Endothelial cell of umbilical vein (primary cell): ENCODE results near the gene UBASH3B. TPM values are rescaled to one million over a fixed set of nuclear protein-coding genes. Genes with fewer than 3 reads are reported as not detected.

ENCODE experiments used
- BruUV-seq: library from RNA; stranded (reverse); fragments of 400-500 nt; replicated peaks from 2 replicates; lab custom pipeline; 2021; lab: Mats Ljungman, UMichigan
- CTCF ChIA-PET: fragments of 300-600, 350-600 bp; sonication (Branson Sonifier 250); formaldehyde crosslinking; loops from one replicate; lab custom pipeline; 2021; ENCODE audit warnings: antibody characterized with exemption, inconsistent platforms; lab: Charles Lee
- POLR2A ChIA-PET: fragments of 300-600, 350-600 bp; sonication (Branson Sonifier 250); formaldehyde crosslinking; loops from one replicate; lab custom pipeline; 2021; ENCODE audit warnings: antibody characterized with exemption, inconsistent platforms; lab: Charles Lee
- DNase-seq: peaks from one replicate; pipeline ENCODE4 v3.0.0-alpha.2; 2011; ENCODE audit warnings: low read depth, low spot score
- FAIRE-seq: peaks from 2 replicates; lab custom pipeline; 2011; peaks lifted over from hg19 to GRCh38; lab: Jason Lieb, UNC
- H2AFZ ChIP-seq: 2 replicates; pipeline ENCODE4 v1.6.0; 2012; ENCODE audit warnings: low read depth, low read length, control low read depth, inconsistent platforms
- H3K27ac ChIP-seq: 2 replicates; pipeline ENCODE4 v1.5.1; 2011; ENCODE audit warnings: low read depth, mild to moderate bottlenecking, control low read depth, low read length, moderate library complexity; ENCODE audit not compliant: insufficient read depth
- H3K27me3 ChIP-seq, 2 experiments: 2 replicates each; pipeline versions ENCODE4 v1.6.0 to v1.6.1; 2011; ENCODE audit warnings: low read length in 2 of 2, mixed read lengths in 1 of 2; ENCODE audit not compliant: control insufficient read depth in 2 of 2, insufficient read depth in 2 of 2
- H3K36me3 ChIP-seq, 2 experiments: 2 replicates in 1 of 2; 3 replicates in 1 of 2; pipeline ENCODE4 v1.5.1; 2011; ENCODE audit warnings: low read length in 2 of 2, mild to moderate bottlenecking in 1 of 2, moderate library complexity in 1 of 2; ENCODE audit not compliant: control insufficient read depth in 2 of 2, insufficient read depth in 2 of 2; ENCODE audit errors: extremely low read depth in 1 of 2
- H3K4me1 ChIP-seq: 3 replicates; pipeline ENCODE4 v1.5.1; 2011; ENCODE audit warnings: mild to moderate bottlenecking, low read length; ENCODE audit not compliant: control insufficient read depth, insufficient read depth; ENCODE audit errors: extremely low read depth
- H3K4me2 ChIP-seq: 2 replicates; pipeline ENCODE4 v1.6.1; 2011; ENCODE audit warnings: low read length, control low read depth, mixed read lengths; ENCODE audit not compliant: insufficient read depth
- H3K4me3 ChIP-seq, 3 experiments: fragments of 200-600 bp in 1 of 3; sonication (generic), shearing (Covaris generic) in 1 of 3; replicated peaks in 1 of 3; 2 replicates each; pipeline ENCODE4 v1.5.1; 2011 to 2016; ENCODE audit warnings: control low read depth in 3 of 3, low read length in 3 of 3, mild to moderate bottlenecking in 2 of 3, inconsistent platforms in 1 of 3, low read depth in 1 of 3, moderate library complexity in 1 of 3; ENCODE audit not compliant: insufficient read depth in 1 of 3
- H3K79me2 ChIP-seq: 2 replicates; pipeline ENCODE4 v1.6.0; 2012; ENCODE audit warnings: low read length, inconsistent platforms; ENCODE audit not compliant: control insufficient read depth, insufficient read depth
- H3K9ac ChIP-seq: replicated peaks from 2 replicates; pipeline ENCODE3; 2011; ENCODE audit warnings: low read length, control low read depth; ENCODE audit not compliant: insufficient read depth; ENCODE audit errors: extremely low read depth
- H3K9me1 ChIP-seq: replicated peaks from 3 replicates; pipeline ENCODE4 v1.6.0; 2011; ENCODE audit warnings: mild to moderate bottlenecking, low read length; ENCODE audit not compliant: control insufficient read depth, insufficient read depth; ENCODE audit errors: extremely low read depth
- H3K9me3 ChIP-seq: replicated peaks from 2 replicates; pipeline ENCODE4 v1.5.1; 2012; ENCODE audit warnings: low read length, inconsistent platforms; ENCODE audit not compliant: control insufficient read depth, insufficient read depth
- H4K20me1 ChIP-seq: replicated peaks from 2 replicates; pipeline ENCODE3; 2011; ENCODE audit warnings: mild to moderate bottlenecking, low read length; ENCODE audit not compliant: control insufficient read depth, insufficient read depth; ENCODE audit errors: extremely low read depth
- CTCF ChIP-seq, 2 donors: IDR thresholded peaks; 1 replicate in 1 of 2; 2 replicates in 1 of 2; pipeline ENCODE4 v1.5.1; 2011; ENCODE audit warnings: low read length in 2 of 2, mild to moderate bottlenecking in 2 of 2, moderate library complexity in 2 of 2, control low read depth in 1 of 2, inconsistent platforms in 1 of 2, low read depth in 1 of 2; ENCODE audit not compliant: insufficient read depth in 1 of 2; ENCODE audit errors: extremely low read depth in 1 of 2
- EZH2 ChIP-seq: IDR thresholded peaks from 2 replicates; pipeline ENCODE4 v1.6.1; 2012; ENCODE audit warnings: borderline replicate concordance, low read depth, mild to moderate bottlenecking, moderate library complexity, low read length, inconsistent platforms; ENCODE audit not compliant: severe bottlenecking
- FOS ChIP-seq: IDR thresholded peaks from 2 replicates; pipeline ENCODE4 v1.6.1; 2011; ENCODE audit warnings: mild to moderate bottlenecking, low read length, moderate library complexity, borderline replicate concordance; ENCODE audit not compliant: insufficient read depth
- GATA2 ChIP-seq: IDR thresholded peaks from 2 replicates; pipeline ENCODE4 v1.7.0; 2011; ENCODE audit warnings: low read depth, mild to moderate bottlenecking, moderate library complexity, mixed read lengths, low read length; ENCODE audit not compliant: insufficient read length, insufficient read depth
- JUN ChIP-seq: IDR thresholded peaks from 2 replicates; pipeline ENCODE4 v1.6.1; 2011; ENCODE audit warnings: borderline replicate concordance, low read depth; ENCODE audit not compliant: insufficient read length, insufficient read depth
- MAX ChIP-seq: IDR thresholded peaks from 2 replicates; pipeline ENCODE4 v1.6.1; 2011; ENCODE audit not compliant: insufficient read depth, insufficient read length
- MYC ChIP-seq: IDR thresholded peaks from one replicate; pipeline ENCODE4 v1.6.1; 2011; ENCODE audit warnings: mild to moderate bottlenecking, low read depth, low read length
- POLR2A ChIP-seq: IDR thresholded peaks from 2 replicates; pipeline ENCODE4 v1.6.1; 2012; ENCODE audit warnings: low read depth, mild to moderate bottlenecking, control low read depth, low read length
- POLR2AphosphoS5 ChIP-seq: IDR thresholded peaks from 2 replicates; pipeline ENCODE4 v1.6.1; 2012; ENCODE audit warnings: low read depth, mild to moderate bottlenecking, control low read depth, low read length, moderate library complexity; ENCODE audit not compliant: insufficient read depth
- dilution Hi-C: fragments of 300-500 bp; cut with MboI; formaldehyde crosslinking; loops from one replicate; pipeline ENCODE4 v1.15.0; 2019; ENCODE audit warnings: low sequenced_read_pairs; ENCODE audit not compliant: extremely low pct_ligation_motif_present
- intact Hi-C: fragments of 100-400 bp; cut with micrococcal nuclease; formaldehyde crosslinking; loops from one replicate; pipeline ENCODE4 v1.10.0; 2022
- polyA plus RNA-seq, 4 experiments: library from polyadenylated mRNA; depleted of rRNA in 3 of 4; stranded (reverse) in 3 of 4; unstranded in 1 of 4; fragments of >200 nt; gene quantifications; 2 replicates each; pipeline versions ENCODE4 v1.2.1 to v1.2.3, GENCODE V29; 2011 to 2012; ENCODE audit warnings: missing spikeins in 1 of 4
- total RNA-seq: library from RNA; stranded (reverse); gene quantifications from 2 replicates; pipeline ENCODE4 v1.2.3, GENCODE V29; 2021

UBASH3B gene
- total and polyA plus RNA-seq, 2 donors (not counting 3 experiments of a cell fraction or from before 2014, with no cell fraction given), result 23.7 to 38.1 TPM

- H3K9me3 ChIP-seq, result no peaks in the 10 kb centered on the region
- POLR2A ChIA-PET, result no interaction called here
- H3K27me3 ChIP-seq, result no peaks in the 10 kb centered on the region
- FAIRE-seq (peak; percentile 81), DNase-seq (peak; percentile 20)
- no peak overlapping the region for H3K27ac ChIP-seq
- H2AFZ ChIP-seq, result no peak overlapping the region
- intact Hi-C loops (no loop called here), dilution Hi-C loops (no loop called here)
- no peaks in the 10 kb centered on the region for H4K20me1 ChIP-seq
- H3K4me1 ChIP-seq, result peaks cover 6% of the 10 kb centered on the region
- no peaks in the 10 kb centered on the region for H3K36me3 ChIP-seq
- TF ChIP-seq FOS, result peak; percentile 36
- no peak for TF ChIP-seq POLR2A
- TF ChIP-seq POLR2AphosphoS5, result no peak
- no peaks in the 10 kb centered on the region for H3K9me1 ChIP-seq
- no TSS peak for BruUV-seq
- H3K9ac ChIP-seq, result no peak overlapping the region
- no peak overlapping the region for H3K4me2 ChIP-seq
- peaks cover 26% of the 10 kb centered on the region for H3K79me2 ChIP-seq
- CTCF ChIA-PET, result interaction anchor here (1.5 to 3.5 kb wide), 4 partner anchors 8 to 113 kb away, joined by 3 to 11 read pairs (median 6); partner anchors contain the start of gene UBASH3B
- H3K4me3 ChIP-seq, result no peak overlapping the region
Observed at GRCh38 chr11:122668562-122669090, 13.1 kb downstream of the UBASH3B start.

- Histone ChIP-seq H3K79me2 (peaks cover 20% of the 10 kb centered on the region), H3K36me3 (no peaks in the 10 kb centered on the region), H3K4me2 (no peak overlapping the region), H4K20me1 (no peaks in the 10 kb centered on the region), H3K4me1 (peaks cover 12% of the 10 kb centered on the region), H3K4me3 (no peak overlapping the region), H3K27ac (no peak overlapping the region), H3K9me1 (no peaks in the 10 kb centered on the region), H3K27me3 (no peaks in the 10 kb centered on the region), H2AFZ (no peak overlapping the region), H3K9ac (no peak overlapping the region), H3K9me3 (no peaks in the 10 kb centered on the region)
- TF ChIP-seq CTCF (IDR thresholded peaks at IDR 0.05; ENCODE audit: extremely low read depth in 1 of 2, insufficient read depth in 1 of 2, low read depth in 1 of 2, low read length in 2 of 2), result no peak
- no peak for TF ChIP-seq FOS
- TF ChIP-seq JUN, result no peak
- no peak for TF ChIP-seq POLR2A
- no peak for TF ChIP-seq POLR2AphosphoS5
- TF ChIP-seq MAX, result no peak
- no peak for TF ChIP-seq GATA2
- TF ChIP-seq EZH2, result no peak
- no peak for TF ChIP-seq MYC
- FAIRE-seq (no peak), DNase-seq (no peak)
- POLR2A ChIA-PET, result no interaction called here
- CTCF ChIA-PET, result interaction anchor here (1.5 to 2.7 kb wide), 3 partner anchors 9 to 111 kb away, joined by 3 to 7 read pairs (median 4); no protein-coding TSS in a partner anchor
- no TSS peak for BruUV-seq
- dilution Hi-C loops (no loop called here), intact Hi-C loops (no loop called here)
Observed at GRCh38 chr11:122670131-122670530, 14.6 kb downstream of the UBASH3B start.
